ENCODE measurements around the gene DMRTB1.

DNA sequence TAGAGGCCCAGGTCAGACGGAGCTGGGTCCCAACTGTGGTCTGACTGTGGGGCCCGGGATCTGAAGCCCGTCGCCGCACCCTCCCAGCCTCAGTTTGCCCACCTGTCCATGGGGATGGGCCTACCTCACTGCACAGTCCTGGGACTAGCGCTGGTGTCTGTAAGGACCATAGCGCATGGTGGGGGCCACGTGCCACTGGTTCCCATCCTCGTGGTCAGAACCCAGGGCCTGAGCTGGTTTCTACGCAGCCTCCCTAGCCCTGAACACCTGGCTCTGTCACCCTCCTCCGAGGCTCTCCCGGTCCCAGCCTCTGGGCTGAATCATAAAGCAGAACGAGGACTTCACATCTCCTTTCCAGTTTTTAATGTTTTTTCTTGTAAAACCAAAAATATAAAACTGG lies 46.7 kb downstream of the DMRTB1 start:
- TF ChIP-seq TAF1 (IDR thresholded peaks at IDR 0.05; ENCODE audit: borderline replicate concordance, low read depth, low read length) (no peak), POLR2AphosphoS5 (IDR thresholded peaks at IDR 0.05; ENCODE audit: low read depth, low read length) (no peak), POLR2A (IDR thresholded peaks at IDR 0.05; ENCODE audit: low read depth, low read length) (no peak)

All from GM12892 (cell line).